ENCODE results near the gene EIF2S2.

The EIF2S2 gene

DNA sequence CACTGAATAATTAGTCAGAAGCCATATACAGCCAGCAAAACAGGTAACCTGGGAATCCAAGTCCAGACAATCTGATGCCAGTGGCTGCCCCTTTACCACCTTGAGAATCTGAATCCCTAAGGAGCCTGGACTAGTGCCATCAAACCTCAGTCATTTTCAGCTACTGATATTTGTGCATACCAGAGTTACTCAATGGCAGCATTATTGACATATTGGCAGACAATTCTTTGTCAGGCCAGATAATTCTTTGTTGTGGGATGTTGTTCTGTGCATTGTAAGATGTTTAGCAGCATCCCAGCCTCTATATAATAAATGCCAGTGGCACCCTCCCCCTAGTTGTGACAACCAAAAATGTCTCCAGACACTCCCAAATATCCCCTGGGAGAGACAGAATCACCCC, 3.2 kb upstream of the EIF2S2 start:
- no peak for DNase-seq

DNA sequence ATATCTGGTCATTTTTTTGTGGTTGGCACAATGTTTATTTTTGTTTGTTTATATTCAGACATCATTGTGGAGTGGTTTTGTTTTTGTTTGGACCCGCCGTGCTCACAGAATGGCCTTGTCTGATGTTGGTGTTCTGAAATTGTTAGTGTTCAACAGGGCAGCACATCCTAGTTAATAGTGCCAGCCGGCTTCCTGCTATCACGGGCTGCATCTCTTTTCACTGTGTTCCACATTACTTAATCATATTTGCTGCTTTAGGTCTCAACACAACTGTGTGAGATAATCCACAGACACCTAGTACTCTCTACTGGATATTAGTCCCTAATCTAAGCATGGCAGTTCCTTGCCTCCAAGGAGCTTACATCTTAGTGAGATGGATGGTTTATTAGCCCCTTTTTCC, 2.8 kb upstream of the EIF2S2 start:
- no peak for DNase-seq

DNA sequence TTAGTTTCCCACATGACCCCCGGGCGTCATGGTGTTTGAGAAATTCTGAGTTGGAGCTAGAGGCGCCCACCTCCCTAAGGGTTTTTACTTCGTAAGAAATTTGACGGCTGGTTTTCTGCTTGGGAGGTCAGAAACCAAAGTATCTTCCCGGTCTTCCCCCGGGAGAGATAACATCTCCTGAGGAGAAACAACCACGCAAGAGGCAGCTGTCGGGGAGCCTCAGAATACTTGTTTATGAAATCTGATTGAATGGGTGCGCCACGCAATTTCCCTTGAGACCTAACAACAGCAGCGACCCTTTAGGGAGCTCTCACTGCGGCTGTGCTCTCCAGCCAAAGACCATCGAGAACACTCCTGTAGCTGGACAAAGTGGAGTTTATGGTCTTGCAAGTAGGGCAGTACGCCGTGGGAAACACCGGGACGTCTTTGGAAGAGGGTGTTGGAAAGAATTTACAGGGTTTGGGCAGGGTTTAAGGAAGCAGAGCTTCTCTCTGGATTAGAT, 608 bp upstream of the EIF2S2 start:
- DNase-seq = no peak

DNA sequence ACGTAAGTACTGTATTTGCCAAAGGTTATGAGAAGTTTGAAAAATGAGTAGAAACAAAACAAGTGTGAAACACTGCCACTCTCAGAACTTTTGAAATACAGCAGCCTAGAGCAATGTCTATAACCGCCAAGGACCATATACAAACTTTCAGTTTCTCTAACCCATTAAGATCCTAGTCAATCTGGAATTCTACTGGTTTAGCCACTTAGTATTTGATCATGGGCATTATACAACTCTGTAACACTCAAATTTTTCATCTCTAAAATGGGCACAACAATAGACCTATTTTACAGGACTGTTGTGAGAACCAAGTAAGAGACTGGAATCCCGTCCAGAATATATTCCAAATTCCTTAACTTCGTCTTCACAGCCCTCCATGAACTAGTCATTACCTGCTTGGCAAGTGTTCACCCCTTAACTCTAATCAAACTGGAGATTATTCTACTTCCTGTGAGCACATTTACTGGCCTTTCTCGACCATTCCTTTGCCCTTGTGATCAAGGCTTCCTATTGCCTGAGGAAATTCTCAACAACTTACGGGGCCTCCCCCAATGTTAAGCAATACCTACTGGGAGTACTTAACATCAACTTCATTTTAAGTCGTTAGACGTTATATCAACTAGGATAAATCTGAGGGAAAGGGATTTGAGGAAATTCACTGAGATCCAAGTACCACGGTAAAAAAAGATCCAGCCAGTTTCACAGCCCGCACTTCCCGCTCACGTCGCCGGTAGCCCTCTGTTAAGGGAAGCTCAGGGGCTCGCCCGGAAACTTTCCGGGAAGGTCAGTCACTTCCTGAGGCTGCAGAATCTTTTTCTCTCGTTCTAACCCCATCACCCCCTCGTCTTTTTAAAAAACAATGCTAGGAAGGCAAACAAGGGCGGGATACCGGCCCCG, 1.1 kb downstream of the EIF2S2 start:
- no peak for DNase-seq

DNA sequence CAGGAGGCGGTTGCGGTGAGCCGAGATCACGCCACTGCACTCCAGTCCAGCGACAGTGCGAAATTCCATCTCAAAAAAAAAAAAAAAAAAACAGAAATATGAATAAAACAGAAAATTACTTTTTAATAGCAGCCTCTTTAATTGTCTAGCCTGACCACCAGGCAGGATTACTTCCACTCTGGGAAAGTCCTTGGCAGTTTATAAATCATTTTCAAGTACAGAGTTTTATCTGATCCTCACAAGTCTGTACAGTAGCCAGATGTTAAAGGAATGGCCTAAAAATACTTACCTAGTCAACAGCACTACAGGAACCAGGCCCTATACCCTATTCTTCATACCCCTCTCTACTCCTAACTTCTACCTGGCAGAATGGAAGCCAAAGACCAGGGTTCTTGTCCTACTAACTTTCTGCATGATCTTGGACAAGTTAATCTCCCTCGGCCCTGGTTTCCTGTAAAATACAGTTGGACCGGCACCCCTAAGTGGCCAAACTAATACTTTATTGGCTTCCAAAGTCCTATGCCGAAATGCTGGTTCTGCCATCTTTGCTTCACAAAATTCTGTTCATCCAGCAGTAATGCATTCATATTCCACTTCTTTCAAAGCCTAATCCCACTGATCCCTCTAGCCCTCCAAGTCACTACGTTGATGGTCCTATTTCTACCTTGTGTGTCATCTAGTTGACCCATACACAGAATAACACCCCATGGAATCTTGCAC, 1.9 kb downstream of the EIF2S2 start:
- DNase-seq = no peak

DNA sequence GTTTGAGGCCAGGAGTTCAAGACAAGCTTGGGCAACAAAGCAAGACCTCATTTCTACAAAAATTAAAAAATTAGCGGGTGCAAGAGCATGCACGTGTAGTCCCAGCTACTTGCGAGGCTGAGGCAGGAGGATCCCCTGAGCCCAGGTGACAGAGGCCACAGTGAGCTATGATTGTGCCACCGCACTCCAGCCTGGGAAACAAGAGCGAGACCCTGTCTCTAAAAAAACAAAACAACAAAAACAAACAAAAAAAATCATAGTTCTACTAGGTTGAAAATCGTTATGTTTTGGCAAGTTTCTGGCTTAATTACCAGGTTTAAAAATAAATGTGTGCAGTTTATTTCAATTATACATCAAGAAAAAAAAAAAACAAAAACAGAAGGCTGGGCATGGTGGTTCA, 2.6 kb downstream of the EIF2S2 start:
- DNase-seq = no peak

DNA sequence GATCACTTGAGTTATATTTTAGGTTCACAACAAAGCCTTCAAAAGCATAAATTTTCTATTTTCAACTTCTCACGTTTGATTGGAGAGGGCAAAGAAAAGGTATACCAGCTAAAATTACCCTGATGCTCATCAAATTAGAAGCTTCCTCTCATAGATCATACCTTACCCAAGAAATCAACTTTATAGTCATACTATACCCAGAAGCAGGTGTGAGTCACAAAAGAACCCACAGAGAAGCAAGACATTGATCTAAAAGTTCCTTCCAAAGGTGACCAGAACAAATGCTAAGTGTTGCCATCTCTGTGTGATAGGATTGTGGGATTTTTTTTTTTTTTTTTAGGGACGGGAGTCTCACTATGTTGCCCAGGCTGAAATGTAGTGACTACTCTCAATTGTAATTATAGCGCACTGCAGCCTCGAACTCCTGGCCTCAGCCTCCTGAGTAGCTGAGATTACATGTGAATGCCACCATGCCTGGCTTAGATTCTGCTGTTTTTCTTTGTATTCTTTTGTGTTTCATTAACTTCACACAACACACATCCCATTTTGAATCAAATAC, 3.3 kb downstream of the EIF2S2 start:
- DNase-seq = no peak

DNA sequence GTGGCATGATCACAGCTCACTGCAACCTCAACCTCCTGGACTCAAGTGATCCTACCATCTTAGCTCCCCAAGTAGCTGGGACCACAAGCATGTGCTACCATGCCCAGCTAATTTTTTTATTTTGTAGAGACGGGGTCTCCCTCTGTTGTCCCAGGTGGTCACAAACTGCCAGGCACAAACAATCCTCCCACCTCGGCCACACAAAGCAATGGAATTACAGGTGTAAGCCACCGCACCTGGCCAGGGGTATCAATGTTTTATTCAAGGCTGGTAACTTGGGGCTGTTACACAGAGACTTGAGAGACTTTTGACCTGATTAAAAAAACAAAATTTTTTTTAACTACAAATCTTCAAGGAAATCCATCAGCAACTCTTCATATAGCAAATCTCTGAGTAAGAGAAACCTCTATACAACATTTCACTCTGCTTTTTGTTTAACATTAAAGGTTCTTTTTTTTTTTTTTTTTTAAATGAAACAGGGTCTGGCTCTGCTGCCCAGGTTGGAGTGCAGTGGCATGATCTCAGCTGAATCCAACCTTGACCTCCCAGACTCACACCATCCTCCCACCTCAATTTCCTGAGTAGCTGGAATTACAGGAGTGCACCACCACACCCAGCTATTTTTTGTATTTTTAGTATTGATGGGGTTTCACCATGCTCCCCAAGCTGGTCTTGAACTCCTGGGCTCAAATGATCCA, 5.9 kb downstream of the EIF2S2 start:
- DNase-seq = no peak

DNA sequence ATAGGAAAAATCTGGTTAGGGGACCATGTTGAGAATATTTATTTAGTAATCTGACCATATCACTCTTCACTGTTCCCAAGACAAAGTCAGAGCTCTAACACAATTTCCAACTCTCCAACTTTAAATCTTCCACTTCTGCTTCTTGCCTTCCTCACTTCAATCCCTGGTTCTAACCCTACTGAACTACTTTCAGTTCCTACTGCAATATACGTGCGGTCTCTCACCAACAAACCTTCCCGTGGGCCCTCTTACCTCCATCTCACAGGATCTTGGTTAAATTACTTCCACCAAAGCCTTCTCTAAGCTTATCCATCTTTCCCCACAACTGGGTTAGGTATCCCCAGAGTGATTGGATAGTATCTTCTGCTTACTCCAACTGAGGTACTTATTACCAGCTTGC, 8.0 kb downstream of the EIF2S2 start:
- no peak for DNase-seq

DNA sequence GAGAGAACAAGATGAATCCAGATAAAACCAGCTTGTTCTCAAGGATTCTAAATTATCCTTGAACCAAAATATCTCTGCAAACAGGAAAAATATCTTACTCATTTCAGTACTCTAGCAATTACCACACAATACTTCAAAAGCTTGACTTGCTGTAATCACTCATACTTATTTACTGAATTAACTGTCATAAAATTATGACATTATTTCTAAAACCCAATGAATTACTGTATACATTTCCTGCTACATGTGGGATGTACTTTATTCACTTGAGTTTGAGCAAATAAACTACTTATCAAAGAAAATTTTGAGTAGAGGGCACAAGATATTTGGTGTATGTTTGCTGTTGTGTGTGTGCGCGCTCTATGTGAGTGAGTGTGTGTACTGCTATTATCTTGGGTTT, 9.7 kb downstream of the EIF2S2 start:
- no peak for DNase-seq

DNA sequence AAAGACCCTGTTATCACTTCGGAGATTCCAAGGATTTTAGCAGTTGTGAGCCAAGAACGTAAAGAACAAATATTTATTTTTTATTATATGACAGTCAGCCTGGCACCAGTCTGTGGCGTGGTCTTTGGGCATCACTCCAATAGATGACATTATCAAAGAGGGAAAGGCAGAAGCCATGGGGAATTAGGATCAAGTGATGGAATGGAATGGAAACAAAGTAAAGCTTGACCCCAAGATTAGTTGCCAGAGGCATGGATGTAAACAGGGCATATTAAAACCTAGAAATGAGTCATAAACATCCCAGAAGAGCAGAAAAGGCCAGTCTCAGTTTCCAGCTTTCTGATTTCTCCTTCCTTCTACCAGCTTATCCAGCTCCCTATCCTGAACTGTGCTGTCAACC, 11.5 kb downstream of the EIF2S2 start:
- no peak for DNase-seq

DNA sequence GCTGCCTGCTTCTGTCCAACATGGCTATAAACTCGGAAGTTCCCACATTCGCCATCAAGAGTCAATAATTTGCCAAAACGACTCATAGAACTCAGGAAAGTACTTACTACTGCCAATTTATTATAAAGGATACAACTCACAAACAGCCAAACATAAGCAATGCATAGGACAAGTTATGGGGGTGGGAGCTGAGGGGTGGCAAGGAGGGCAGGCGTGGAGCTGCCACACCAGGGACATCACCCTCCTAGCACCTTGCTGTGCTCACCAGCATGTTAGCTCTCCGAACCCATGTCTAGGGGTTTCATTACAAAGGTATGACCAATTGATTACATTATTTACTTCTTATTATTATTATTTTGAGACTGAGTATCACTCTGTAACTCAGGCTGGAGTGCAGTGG, 12.4 kb downstream of the EIF2S2 start:
- DNase-seq = no peak

DNA sequence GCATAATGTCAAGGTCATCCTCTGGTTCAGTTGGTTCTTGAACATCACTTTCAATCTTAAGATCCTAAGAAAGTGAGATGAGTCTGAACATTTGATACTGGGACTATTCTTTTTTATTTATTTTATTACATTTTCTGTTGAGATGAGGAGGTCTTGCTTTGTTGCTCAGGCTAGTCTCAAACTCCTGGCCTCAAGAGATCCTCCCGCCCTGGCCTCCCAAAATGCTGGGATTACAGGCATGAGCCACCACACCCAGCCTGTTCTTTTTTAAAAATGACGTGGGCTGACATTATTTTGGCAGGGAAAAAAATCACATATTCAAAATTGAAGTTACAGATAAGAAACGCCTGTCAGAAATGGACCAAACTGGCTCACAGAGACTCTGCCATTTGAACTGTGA, 13.5 kb downstream of the EIF2S2 start:
- no peak for DNase-seq

DNA sequence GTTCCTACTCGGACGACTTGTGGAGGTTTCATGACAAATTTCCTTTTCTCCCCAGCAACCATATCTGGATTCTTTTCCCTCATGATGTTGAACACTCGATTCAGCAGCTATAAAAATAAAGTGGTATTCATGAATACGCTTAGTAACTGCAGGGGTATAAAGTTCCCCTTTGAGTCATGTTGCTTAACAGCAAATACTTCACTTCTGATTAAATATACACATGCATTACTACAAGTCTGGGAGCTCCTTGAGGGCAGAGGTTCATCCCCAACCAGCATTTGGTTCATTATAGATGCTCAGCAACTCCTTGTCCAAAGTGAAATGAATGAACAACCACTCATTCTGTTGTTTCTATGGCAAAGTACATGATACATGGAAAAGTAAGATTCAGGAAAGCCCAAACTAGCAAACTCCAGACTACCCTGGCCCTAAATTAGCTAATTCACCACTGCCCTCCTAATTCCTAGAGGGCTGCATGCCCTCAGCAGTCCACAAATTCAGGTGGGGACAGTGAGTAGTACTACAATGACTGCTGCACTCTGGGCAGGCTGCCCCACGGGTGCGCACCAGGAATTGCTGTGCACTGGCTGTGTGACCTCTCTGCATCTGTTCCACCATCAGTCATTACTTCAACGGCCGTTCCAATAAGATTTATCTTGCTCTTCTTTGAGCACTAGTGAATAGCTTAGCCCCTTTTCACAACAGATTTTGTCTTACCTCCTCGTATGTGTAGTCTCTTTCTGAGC, 15.2 kb downstream of the EIF2S2 start:
- DNase-seq = no peak

DNA sequence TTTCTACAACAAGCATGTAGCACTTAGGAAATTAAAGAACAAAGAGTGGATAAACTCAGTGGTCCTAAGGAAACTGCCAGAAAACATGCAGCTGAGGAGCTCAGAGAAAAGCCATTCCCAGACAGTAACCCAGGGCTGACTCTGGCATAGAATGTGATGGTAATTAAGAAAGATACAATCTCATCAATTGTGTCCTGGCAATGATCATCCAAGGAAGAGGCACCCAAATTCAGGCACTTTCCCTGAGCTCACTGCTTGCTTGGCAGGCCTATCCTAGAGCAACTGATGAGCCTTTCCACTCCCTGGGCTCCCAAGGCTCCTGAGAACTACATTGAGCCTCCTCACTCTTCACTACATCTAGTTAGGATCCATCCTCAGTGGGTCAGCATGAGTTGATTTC, 16.2 kb downstream of the EIF2S2 start:
- DNase-seq = no peak

DNA sequence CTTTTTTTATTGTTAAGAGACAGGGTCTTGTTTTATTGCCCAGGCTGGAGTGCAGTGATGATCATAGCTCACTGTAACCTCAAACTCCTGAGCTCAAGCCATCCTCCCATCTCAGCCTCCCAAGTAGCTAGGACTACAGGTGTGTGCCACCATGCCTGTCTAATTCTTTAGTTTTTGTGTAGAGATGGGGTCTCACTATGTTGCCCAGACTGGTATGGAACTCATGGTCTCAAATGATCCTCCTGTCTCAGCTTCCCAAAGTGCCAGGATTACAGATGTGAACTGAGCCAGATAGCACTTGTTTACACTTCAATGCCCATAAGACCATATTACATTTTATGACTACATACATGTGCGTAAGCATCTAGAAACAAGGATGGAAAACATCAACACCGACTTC, 18.1 kb downstream of the EIF2S2 start:
- DNase-seq = no peak

DNA sequence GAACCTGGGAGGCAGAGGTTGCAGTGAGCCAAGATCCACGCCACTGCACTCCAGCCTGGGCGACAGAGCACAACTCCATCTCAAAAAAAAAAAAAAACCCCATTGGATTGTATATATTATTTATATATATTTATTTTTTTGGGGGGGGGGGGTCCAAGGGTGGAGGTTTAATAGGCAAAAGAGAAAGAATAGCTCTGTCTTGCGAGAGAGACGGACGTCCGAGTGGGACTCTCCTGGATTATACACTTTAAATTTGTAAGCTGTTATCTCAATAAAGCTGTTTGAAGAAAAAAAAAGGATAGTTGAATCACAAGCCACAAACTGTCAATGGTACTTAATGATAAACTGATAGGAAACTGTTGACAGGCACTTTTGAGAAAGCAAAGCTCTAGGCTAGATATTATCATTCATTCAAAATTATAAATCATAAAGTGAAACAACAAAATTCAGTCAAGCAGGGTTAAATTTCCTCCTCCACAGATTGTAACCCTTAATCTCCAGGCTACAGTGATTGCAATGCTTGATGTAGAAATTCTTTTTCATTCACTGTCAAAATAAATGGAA, 20.3 kb downstream of the EIF2S2 start:
- no peak for DNase-seq

DNA sequence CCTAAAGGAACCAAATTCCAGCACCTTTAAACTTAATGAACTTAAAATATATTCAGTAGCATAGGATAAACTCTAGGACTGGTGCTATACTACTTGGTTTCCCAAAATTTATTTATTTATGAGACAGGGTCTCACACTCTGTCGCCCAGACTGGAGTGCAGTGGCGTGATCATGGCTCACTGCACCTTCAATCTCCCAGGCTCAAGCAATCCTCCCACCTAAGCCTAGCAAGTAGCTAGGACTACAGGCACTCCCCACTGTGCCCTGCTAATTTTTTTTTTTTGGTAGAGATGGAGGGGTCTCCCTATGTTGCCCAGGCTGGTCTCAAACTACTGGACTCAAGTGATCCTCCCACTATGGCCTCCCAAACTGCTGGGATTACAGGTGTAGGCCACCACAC, 21.4 kb downstream of the EIF2S2 start:
- no peak for DNase-seq

DNA sequence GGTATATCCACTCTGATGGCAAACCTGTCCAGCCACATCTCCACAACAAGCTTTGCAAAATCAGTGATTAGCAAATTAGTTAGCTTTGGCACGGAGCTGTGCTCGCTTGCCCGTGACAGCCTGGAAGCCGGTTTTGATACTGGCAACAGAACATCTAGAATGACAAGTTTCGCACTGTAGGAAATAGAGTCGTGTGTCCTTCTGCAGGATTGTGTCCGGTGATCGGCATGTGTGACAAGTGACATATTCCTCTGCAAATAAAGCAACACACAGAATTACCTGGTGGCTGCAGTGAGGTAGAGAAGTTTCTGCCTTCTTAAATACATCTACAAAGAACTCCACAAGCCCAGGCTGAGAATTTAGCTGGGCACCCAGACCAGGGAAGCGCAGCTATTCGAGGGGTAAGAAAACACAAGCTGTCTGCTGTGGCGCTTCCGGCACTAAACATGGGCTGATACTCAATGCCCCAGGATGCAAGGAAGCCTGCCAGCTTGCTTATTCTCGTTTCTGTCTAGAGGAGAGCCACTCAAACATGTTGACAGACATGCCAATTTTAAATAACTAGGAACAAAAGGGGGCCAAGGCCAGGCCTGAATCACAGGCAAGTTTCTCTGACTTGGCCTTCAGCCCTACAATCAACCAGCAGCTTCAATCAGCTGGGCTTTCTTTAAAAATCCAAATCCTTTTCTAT, 22.2 kb downstream of the EIF2S2 start:
- no peak for DNase-seq

DNA sequence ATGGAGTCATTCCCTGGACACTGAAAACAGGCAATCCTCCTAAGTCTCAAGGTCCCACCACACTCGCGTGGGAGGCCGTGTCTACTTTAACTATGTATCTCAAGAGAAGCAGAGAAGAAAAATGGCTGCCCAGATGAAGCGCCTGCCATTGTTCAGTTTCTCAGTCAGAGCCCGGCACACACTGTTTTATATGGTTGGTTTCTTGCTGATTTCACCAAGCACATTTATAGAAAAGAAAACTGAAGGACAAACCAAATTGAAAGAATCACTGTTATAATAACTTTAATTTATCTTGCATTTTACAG, 22.9 kb downstream of the EIF2S2 start:
- DNase-seq = no peak

DNA sequence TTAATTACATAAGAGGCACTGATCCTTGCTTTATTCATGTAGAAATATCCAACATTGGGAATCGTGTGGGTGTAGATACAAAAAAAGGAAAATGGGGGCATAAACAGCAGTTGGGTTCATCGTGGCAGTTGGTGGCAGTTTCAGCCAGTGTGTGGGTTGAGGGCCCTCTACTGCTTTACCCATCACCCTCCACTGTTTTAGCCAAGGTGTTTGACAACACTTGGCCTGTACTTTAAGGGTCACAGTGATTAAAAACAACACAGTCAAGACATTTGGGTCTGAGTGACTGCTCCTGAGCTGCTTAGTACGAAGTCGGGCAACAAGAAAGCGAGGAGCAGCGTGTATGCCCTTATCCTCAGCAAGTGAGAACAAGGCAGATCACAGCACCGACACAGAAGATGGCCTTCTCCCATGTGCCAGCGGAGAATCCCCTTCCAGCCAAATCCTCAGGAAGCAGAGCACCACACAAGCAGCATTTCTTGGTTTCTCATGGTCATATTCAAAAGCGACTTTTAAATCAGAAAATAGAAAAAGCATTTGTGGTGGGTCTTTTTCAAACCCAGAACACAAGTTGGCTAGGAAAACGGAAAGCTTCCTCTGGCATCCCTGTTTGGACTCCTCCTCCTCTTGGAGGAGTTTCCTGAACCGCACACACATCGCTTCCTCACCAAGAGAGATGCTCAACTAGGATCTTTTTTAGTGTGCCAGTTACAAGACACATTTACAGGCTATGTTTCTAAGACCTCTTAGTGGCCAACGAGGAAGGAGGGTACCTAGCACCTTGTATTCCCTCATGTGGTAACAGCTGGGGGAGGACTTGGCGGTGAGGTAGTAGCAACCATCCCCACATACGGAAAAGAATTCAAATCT, 23.5 kb downstream of the EIF2S2 start:
- no peak for DNase-seq

Measured in CD4-positive, alpha-beta T cell treated with Interferon gamma for 1 hour (primary cell).